Ovary (tissue), 9 donors: ENCODE measurements around the gene ACKR4. TPM values are rescaled to one million over a fixed set of nuclear protein-coding genes. Genes with fewer than 3 reads are reported as not detected.
"Not testable (repeated sequence)": the region's sequence is repeated elsewhere in the genome, so short reads cannot be mapped to it uniquely, and the experiment has no call there.

Source experiments
- DNase-seq, 5 donors: peaks; one replicate each; pipeline ENCODE4 v3.0.0-alpha.2; 2019 to 2020
- H3K27ac ChIP-seq, 2 donors: fragments of 200-600 bp; one replicate each; pipeline versions ENCODE4 v1.5.1 to v1.8.0; 2019 to 2022
- H3K27me3 ChIP-seq: fragments of 200-600 bp; one replicate; pipeline ENCODE4 v1.8.0; 2022
- H3K36me3 ChIP-seq: fragments of 200-600 bp; sonication (generic); one replicate; pipeline ENCODE4 v1.5.1; 2019
- H3K4me1 ChIP-seq: one replicate; pipeline ENCODE4 v1.8.1; 2013; ENCODE audit warnings: mild to moderate bottlenecking, moderate library complexity; ENCODE audit not compliant: insufficient read depth
- H3K4me3 ChIP-seq: fragments of 200-600 bp; sonication (generic); one replicate; pipeline ENCODE4 v1.5.1; 2017
- H3K9me3 ChIP-seq, 2 donors: fragments of 200-600 bp in 1 of 2; sonication (generic) in 1 of 2; one replicate each; pipeline versions ENCODE4 v1.5.1 to v1.8.1; 2013 to 2019; ENCODE audit warnings: mild to moderate bottlenecking in 1 of 2, moderate library complexity in 1 of 2
- EP300 ChIP-seq: sonication (generic); formaldehyde crosslinking; IDR thresholded peaks from one replicate; pipeline ENCODE4 v1.6.1; 2017; ENCODE audit warnings: antibody characterized with exemption
- POLR2A ChIP-seq: fragments of 450-650 bp; IDR thresholded peaks from one replicate; pipeline ENCODE4 v1.6.1; 2017; ENCODE audit warnings: antibody characterized with exemption, mild to moderate bottlenecking, moderate library complexity
- WGBS, 3 donors: extraction: QIAGEN DNeasy Blood & Tissue Kit in 1 of 3; methylation state at CpG; one replicate each; pipeline versions ENCODE4 v1.1.5 to v1.1.7; 2013 to 2017; 5-methylcytosine and 5-hydroxymethylcytosine counted together
- intact Hi-C, 4 donors: fragments of 100-400 bp; cut with DNase I; formaldehyde crosslinking; loops; one replicate each; pipeline versions ENCODE4 v1.11.0 to v1.15.1; 2022 to 2023
- polyA plus RNA-seq, 2 donors: library from polyadenylated mRNA; stranded (reverse); fragments of 200-250 nt in 1 of 2; fragments of 350-450 nt in 1 of 2; fragmentation: Illumina TruSeq in 1 of 2; extraction: RNeasy Lipid Tissue Mini Kit (QIAGEN cat#74804) in 1 of 2; gene quantifications; one replicate each; pipeline ENCODE4 v1.2.3, GENCODE V29; 2013 to 2014
- total RNA-seq, 7 donors: library from RNA; depleted of rRNA in 2 of 7; stranded (reverse); fragments of >200 nt in 2 of 7; fragmentation: NEBNext Ultra II Directional in 3 of 7; extraction: Animal tissue kit (Norgen Biotek cat#: 25700) in 3 of 7; gene quantifications; one replicate each; pipeline versions ENCODE4 v1.1.0 to v1.2.4, GENCODE V29; 2016 to 2023
- TF ChIP-seq, protein P1 (sequence below), 3 donors: fragments of 450-650 bp in 2 of 3; fragments of 200-600 bp in 1 of 3; IDR thresholded peaks; one replicate each; pipeline versions ENCODE4 v1.5.1 to v1.8.0; 2016 to 2022; ENCODE audit warnings: antibody characterized with exemption in 3 of 3, mild to moderate bottlenecking in 1 of 3
- donor health status: DM: no; HTN: no; CAD: no; lungs with moderate emphysema.
- donor health status: DM: no; HTN: no; CAD: no.
- donor health status: Bipolar disorder and iron deficiency.
- donor health status: DM: yes; HTN: yes; CAD: no.
- donor health status: DM: no; HTN: no; CAD: no.
- donor health status: DM: yes; HTN: yes; CAD: no.

Gene ACKR4
- total and polyA plus RNA-seq, 9 donors = 0.17 to 5.4 (median 0.30) TPM

DNA sequence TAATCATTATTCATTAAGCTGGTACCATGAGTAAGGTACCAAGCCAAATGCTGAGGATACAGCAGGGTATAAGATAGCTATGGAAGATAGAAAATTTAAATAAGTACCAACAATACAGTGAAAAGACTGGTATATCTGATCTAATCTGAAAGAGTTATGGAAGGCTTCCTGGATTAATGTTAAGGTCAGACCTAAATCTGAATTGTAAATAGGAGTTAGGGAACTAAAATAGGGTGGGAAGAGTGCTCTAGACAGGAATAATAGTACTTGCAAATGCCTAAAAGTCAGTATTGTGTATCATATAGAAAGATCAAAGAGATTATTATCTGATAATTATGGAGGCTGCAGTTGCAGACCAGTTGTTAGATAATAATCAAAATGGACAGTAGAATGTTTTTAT, 2.6 kb upstream of the ACKR4 start:
- Histone ChIP-seq H3K36me3 (no peaks in the 10 kb centered on the region), H3K4me1 (no peaks in the 10 kb centered on the region), H3K9me3 (no peaks in the 10 kb centered on the region), H3K27ac (no peak overlapping the region), H3K27me3 (no peaks in the 10 kb centered on the region), H3K4me3 (no peak overlapping the region)
- intact Hi-C loops = no loop called here
- DNase-seq = no peak
- TF ChIP-seq, protein P1, sequence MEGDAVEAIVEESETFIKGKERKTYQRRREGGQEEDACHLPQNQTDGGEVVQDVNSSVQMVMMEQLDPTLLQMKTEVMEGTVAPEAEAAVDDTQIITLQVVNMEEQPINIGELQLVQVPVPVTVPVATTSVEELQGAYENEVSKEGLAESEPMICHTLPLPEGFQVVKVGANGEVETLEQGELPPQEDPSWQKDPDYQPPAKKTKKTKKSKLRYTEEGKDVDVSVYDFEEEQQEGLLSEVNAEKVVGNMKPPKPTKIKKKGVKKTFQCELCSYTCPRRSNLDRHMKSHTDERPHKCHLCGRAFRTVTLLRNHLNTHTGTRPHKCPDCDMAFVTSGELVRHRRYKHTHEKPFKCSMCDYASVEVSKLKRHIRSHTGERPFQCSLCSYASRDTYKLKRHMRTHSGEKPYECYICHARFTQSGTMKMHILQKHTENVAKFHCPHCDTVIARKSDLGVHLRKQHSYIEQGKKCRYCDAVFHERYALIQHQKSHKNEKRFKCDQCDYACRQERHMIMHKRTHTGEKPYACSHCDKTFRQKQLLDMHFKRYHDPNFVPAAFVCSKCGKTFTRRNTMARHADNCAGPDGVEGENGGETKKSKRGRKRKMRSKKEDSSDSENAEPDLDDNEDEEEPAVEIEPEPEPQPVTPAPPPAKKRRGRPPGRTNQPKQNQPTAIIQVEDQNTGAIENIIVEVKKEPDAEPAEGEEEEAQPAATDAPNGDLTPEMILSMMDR (IDR thresholded peaks at IDR 0.05) = no peak
- TF ChIP-seq EP300 (no peak), POLR2A (no peak)

DNA sequence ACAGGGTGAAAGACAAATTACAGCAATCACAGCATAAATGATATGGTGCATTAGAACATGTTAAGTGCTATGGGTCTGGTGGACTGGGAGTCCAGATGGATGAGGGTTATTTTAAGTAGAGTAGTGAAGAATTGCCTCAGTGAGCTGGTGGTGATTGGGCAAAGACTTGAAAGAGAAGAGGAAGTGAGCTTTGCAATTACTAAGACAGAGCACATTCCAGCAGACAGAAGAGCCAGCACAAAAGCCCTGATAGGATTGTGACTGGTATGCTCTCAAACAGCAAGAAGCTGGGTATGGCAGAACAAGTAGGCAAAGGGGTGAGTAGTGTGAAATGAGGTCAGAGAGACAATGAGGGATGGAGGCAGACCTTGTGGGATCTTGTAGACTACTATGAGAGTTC, 2.1 kb upstream of the ACKR4 start:
- no peak for DNase-seq
- TF ChIP-seq EP300 = no peak
- TF ChIP-seq, protein P1 (IDR thresholded peaks at IDR 0.05) = no peak
- Histone ChIP-seq H3K9me3 (no peaks in the 10 kb centered on the region), H3K4me3 (no peak overlapping the region), H3K27ac (no peak overlapping the region), H3K27me3 (no peaks in the 10 kb centered on the region), H3K36me3 (no peaks in the 10 kb centered on the region), H3K4me1 (no peaks in the 10 kb centered on the region)
- intact Hi-C loops = no loop called here

DNA sequence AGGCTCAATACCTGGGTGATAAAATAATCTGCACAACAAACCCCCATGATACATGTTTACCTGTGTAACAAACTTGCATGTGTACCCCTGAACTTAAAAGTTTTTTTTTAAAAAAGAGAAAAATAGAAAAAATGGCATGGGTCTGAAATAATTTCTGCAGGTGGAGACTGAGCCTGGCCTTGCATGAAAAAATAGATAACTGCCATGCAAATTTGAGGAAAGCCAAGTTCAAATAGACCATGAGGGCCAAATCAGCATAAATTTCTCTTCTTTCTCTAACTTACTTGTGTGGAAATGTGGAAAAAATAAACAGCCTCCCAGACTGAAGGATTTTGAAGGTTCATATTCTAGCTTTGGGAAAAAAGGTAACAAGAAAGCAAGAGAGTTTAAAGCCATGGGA, 744 bp upstream of the ACKR4 start:
- H3K27me3 ChIP-seq = no peaks in the 10 kb centered on the region
- intact Hi-C loops = no loop called here

DNA sequence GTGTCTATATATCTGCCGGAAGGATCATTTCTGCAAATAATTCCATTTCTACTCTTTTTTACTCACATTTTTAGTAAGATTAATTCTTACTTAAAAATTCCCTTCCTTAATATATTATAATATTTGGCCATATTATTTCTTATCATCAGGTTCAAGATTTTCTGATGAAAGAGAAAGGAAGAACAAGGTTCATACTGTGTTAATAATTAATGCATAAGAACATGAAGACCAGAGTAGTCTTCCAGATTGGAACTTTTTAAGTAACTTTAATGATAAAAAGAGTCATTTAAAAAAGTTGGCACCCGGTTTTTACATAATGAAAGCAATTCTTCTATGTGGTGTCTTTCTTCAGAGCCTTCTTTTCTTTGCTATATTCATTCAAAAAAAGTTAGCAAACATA, 590 bp downstream of the ACKR4 start:
- Histone ChIP-seq H3K4me3 (peak overlapping the region; percentile 19), H3K27me3 (no peaks in the 10 kb centered on the region), H3K27ac (no peak overlapping the region), H3K4me1 (no peaks in the 10 kb centered on the region), H3K9me3 (no peaks in the 10 kb centered on the region), H3K36me3 (no peaks in the 10 kb centered on the region)
- DNase-seq = no peak
- WGBS, 3 donors = 65 to 80% (median 68%) methylated on average over 2 of the region's 2 CpGs
- intact Hi-C loops = no loop called here
- TF ChIP-seq EP300 (no peak), POLR2A (no peak)
- TF ChIP-seq, protein P1 (IDR thresholded peaks at IDR 0.05) = no peak

More for the DNA sequence above, 744 bp upstream of the ACKR4 start:
- Histone ChIP-seq H3K36me3 (no peaks in the 10 kb centered on the region), H3K9me3 (no peaks in the 10 kb centered on the region), H3K4me3 (no peak overlapping the region), H3K4me1 (no peaks in the 10 kb centered on the region), H3K27ac (no peak overlapping the region)
- DNase-seq = no peak
- TF ChIP-seq POLR2A (no peak), EP300 (no peak)
- TF ChIP-seq, protein P1 (IDR thresholded peaks at IDR 0.05) = no peak

DNA sequence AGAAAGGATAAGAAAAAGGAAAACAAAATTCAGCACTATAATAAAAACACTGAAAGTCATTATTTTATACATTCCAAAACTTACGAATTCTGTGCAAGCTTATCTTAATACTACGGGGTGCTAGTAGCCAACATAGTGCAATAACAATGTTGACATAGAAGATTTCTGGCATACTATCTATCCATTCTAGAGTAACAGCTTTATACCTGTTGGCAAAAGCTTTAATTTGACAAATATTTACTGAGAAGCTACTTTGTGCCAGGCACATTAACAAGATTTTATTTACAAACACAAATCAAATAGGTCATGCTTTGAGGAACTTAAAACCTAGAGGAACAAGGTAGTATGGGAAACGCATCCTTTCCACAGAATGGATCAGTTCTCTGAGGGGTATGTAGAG, 1.1 kb downstream of the ACKR4 start:
- Histone ChIP-seq H3K27me3 (no peaks in the 10 kb centered on the region), H3K9me3 (no peaks in the 10 kb centered on the region), H3K4me1 (no peaks in the 10 kb centered on the region), H3K27ac (no peak overlapping the region), H3K36me3 (no peaks in the 10 kb centered on the region), H3K4me3 (no peak overlapping the region)
- 38 to 42% (median 38%) methylated on average over 3 of the region's 3 CpGs for WGBS, 3 donors
- intact Hi-C loops = no loop called here
- no peak for DNase-seq
- TF ChIP-seq, protein P1 (IDR thresholded peaks at IDR 0.05) = no peak
- TF ChIP-seq EP300 (no peak), POLR2A (no peak)

DNA sequence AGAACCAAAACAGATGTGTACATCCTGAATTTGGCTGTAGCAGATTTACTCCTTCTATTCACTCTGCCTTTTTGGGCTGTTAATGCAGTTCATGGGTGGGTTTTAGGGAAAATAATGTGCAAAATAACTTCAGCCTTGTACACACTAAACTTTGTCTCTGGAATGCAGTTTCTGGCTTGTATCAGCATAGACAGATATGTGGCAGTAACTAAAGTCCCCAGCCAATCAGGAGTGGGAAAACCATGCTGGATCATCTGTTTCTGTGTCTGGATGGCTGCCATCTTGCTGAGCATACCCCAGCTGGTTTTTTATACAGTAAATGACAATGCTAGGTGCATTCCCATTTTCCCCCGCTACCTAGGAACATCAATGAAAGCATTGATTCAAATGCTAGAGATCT, 3.5 kb downstream of the ACKR4 start:
- H3K36me3 ChIP-seq, H3K4me3 ChIP-seq, H3K4me1 ChIP-seq, DNase-seq, intact Hi-C loops, H3K27me3 ChIP-seq, H3K27ac ChIP-seq, H3K9me3 ChIP-seq: not testable (repeated sequence)
- no CpG with 5 or more reads among the region's 1 CpG for WGBS, 3 donors
